Measurements from ENCODE around the gene TEX264.

GRCh38 chr3:51691021-51691420, 20.0 kb downstream of the TEX264 start:
- TF ChIP-seq, protein P1, sequence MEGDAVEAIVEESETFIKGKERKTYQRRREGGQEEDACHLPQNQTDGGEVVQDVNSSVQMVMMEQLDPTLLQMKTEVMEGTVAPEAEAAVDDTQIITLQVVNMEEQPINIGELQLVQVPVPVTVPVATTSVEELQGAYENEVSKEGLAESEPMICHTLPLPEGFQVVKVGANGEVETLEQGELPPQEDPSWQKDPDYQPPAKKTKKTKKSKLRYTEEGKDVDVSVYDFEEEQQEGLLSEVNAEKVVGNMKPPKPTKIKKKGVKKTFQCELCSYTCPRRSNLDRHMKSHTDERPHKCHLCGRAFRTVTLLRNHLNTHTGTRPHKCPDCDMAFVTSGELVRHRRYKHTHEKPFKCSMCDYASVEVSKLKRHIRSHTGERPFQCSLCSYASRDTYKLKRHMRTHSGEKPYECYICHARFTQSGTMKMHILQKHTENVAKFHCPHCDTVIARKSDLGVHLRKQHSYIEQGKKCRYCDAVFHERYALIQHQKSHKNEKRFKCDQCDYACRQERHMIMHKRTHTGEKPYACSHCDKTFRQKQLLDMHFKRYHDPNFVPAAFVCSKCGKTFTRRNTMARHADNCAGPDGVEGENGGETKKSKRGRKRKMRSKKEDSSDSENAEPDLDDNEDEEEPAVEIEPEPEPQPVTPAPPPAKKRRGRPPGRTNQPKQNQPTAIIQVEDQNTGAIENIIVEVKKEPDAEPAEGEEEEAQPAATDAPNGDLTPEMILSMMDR (optimal IDR thresholded peaks at IDR 0.05 in 1 of 3, IDR thresholded peaks at IDR 0.05 in 1 of 3, conservative IDR thresholded peaks at IDR 0.05 in 1 of 3; ENCODE audit: extremely low read depth in 1 of 3, insufficient read depth in 2 of 3, low read length in 3 of 3), result no peak
- no peak for TF ChIP-seq EZH2 (IDR thresholded peaks at IDR 0.05; ENCODE audit: low read length)

Data from keratinocyte (primary cell).